Renal cortex interstitium (tissue), 15 donors: ENCODE data around the gene RUNX3. TPM values are rescaled to one million over a fixed set of nuclear protein-coding genes. Genes with fewer than 3 reads are reported as not detected.
"Not testable (repeated sequence)": the region's sequence is repeated elsewhere in the genome, so short reads cannot be mapped to it uniquely, and the experiment has no call there.

Experiments used
- DNase-seq, 11 donors: peaks; one replicate each; pipeline ENCODE4 v3.0.0-alpha.2; 2013; ENCODE audit warnings: low read depth in 9 of 11, low spot score in 4 of 11; ENCODE audit errors: extremely low read depth in 1 of 11
- long read RNA-seq, 16 experiments: transcript quantifications; one replicate each; lab custom pipeline, GENCODE V29; 2026
- polyA plus RNA-seq, 3 donors: library from polyadenylated mRNA; unstranded; fragments of 120-200 nt; gene quantifications; one replicate each; pipeline ENCODE4 v1.2.1, GENCODE V29; 2013; ENCODE audit not compliant: insufficient read length in 3 of 3

RUNX3 gene
- under 1 TPM; 0.45 to 0.97 (median 0.60) TPM for polyA plus RNA-seq
- long read RNA-seq, donor 1, result 0 reads
- long read RNA-seq, donor 2, result 0 reads
- long read RNA-seq, donor 3, result 0 reads
- long read RNA-seq, donor 4, result 0 reads
- long read RNA-seq, donor 5, result 0 reads
- long read RNA-seq, donor 6, result 0 reads
- long read RNA-seq, donor 7, result 0 reads
- long read RNA-seq, donor 8, result 0 reads
- long read RNA-seq, donor 9, result 0 reads
- long read RNA-seq, donor 10, result 0 reads
- long read RNA-seq, donor 11, result 0 reads
- long read RNA-seq, donor 12, result 0 reads
- long read RNA-seq, donor 13, result 0 reads
- long read RNA-seq, donor 14, partial matches to known transcripts, result 0 of 1 reads
- long read RNA-seq, donor 14, other reads (novel, unspliced or antisense), result 0 of 1 reads
- long read RNA-seq, donor 15, result 0 reads
- long read RNA-seq, donor 16, result 0 reads

GRCh38 chr1:24930260-24931145 is at the start of gene RUNX3:
Gene RUNX3, minus strand, starts transcription at chr1:24930276. Its CDS starts 408 bp downstream, at chr1:24929868.
- DNase-seq, result no peak

- not testable (repeated sequence) for DNase-seq
Measured at GRCh38 chr1:24979232-24979631, 49.2 kb upstream of the RUNX3 start.

GRCh38 chr1:24978383-24979032 is 48.4 kb upstream of the RUNX3 start:
- DNase-seq, result no peak

DNA sequence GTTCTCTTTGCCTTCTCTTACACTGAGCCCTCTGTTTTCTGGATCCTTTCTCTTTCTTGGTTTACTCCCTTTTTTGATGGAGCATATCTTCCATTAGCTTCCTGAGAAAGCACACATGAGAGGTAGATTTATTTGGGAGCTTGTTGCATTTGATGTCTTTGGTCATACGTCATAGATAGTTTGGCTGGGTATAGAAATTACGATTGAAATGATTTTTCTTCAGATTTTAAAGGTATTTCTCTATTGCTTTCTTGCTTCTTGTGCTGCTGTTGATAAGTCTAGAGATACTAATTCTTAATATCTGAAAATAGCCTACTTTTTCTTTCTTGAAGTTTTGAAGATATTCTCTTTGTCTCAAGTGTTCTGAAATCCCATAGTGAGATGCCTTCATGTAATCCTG is 45.3 kb upstream of the RUNX3 start:
- no peak for DNase-seq

GRCh38 chr1:24973315-24973714 is 43.2 kb upstream of the RUNX3 start:
- no peak for DNase-seq

- no peak for DNase-seq
Measured at GRCh38 chr1:24972915-24973242, 42.8 kb upstream of the RUNX3 start.

GRCh38 chr1:24972221-24972914 is 42.3 kb upstream of the RUNX3 start:
- no peak for DNase-seq

DNA sequence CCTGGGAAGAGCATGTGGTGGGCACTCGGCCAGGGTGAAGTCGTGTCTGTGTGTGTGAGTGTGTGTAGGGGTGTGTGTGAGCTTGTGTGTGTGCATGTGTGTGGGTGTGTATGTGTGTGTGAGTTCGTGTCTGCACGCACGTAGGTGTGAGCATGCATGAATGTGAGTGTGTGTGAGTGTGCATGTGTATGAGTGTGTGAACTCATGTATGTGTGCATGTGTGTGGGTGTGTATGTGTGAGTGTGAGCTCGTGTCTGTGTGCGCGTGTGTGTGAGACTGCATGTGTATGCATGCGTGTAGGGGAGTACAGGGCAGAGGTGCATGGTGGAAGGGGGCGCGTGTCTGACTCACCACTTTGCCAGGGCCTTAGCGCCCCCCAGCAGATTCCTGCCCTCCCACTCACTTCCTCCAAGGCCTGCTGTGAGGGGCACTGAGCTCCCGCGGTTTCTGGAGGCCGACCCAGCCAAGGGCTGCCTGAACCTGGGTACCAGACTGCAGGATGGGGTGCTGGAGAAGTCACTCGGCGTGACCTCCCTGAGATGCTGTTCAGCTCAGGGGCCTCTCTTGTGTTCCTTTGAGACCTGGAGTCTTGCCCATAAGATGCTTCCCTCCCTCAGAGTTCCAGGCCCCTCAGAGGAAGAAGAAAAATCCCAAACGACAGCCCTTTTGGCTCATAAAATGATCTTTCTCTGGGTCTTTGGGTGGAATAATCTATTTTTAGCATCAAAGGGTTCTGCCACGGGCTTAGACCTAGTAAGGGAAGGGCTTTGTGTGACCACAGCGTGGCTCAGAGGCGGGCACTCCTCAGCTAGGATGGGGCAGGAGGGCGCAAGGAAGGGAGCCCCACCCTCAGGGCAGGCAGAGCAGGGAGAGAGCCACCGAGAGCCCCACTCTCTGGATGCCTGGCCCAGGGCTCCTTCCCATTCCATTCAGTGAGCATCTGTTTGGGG is 41.1 kb upstream of the RUNX3 start:
- no peak for DNase-seq

DNA sequence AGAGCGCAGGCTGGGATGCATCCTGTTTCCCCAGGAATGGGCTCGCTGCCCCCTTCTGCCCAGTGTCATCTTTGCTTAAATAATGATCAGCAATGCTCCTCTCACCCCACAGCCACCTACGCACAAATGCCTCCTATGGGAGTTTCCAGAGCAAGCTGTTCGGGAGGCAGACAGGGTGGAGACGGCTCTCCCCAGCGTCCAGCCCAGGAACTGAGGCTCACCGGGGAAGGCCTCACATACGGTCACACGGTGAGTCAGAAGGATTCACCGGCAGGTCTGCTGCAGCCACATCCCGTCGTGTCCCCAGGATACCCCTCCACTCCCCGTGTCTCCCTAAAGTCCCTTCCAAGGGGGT is 40.3 kb upstream of the RUNX3 start:
- no peak for DNase-seq

DNA sequence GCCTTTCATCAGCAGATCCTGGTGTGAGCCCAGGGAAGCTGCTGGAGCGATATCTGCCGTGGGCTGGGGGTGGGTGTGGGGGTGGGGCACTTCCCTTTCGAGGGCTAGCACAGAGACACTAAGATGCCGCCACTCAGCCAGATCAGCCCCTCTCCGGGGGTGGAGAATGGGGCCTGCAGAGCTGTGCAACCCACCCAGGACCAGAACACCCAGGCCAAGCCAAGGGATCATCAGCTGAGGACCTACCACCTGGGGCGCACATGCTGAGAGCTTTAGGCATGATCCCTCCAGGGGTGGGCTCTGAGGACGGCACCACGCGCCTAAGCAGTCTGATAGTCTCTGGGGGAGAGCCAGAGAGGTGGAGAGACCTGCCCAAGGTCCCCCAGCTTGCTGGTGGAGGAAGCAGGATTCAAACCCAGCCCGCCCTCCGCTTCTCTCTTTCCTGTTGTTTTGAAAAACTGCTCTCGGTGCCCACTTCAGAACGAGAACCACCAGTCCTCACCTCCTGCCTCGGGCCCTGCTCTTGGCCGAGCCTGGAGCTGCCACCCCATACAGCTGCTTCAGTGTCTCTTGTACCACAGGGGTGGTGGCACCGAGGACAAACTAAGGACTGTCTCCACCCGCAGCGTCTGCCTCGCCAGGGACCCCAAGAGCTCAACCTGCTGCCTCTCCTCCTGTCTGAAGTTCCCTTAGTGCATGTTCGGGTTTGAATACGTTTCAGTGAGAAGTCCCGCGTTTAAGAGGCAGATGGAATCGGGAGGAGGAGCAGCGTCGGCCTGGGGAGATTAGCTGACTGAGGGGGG is 39.7 kb upstream of the RUNX3 start:
- DNase-seq, result no peak

- peak in 4 of 11 donors; percentile 11 to 22 (median 18) for DNase-seq
Measured at GRCh38 chr1:24968941-24969585, 39.0 kb upstream of the RUNX3 start.

- DNase-seq, result no peak
Measured at GRCh38 chr1:24967962-24968361, 37.9 kb upstream of the RUNX3 start.

DNA sequence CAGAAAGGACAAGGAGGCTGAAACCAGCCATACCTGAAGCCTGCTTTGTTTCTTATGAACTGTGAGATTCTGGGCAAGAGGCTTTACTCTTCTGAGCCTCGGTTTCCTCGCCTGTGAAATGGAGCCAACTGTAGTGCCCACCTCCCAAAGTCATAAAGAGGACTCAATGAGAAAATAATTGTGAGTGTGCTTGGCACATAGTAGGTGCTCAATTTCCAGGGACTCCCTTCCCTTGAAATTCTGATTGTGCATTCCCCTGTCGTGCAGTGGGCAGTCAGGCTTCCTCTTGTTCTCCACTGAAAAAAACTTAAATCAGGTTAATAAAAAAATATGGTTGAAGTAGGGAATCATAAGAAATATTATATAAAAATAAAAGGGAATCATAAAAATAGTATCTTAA is 37.5 kb upstream of the RUNX3 start:
- DNase-seq, result no peak

DNA sequence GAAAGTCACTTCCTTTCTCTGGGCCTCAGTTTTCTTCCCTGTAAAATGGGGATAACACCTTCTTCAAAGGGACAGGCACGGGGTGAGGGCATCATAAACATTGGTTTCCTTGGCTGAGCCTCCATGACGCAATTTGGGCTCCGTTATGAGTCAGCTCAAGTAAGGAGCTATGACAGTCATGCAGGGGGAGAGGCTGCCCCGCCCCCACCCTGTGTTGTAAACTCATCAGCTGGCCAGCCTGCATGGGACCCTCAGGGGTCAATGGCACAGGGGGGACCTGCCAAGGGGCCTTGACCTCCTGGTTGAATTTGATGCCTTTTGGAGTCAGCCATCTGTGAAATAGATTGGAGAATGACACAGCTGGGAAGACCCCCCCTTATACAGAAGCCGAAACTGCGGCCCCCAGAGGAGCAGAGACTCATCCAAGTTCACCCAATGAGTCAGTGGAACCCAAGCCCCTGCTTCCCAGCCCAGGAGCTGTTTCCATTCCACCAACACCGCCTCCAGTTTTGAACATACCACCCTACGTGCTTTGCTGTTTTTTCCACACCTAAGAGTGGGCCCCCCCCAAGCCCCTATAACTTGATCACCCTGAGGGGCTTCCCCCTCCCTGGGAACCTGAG is 36.8 kb upstream of the RUNX3 start:
- DNase-seq, result no peak

- DNase-seq, result no peak
Measured at GRCh38 chr1:24966121-24966723, 36.1 kb upstream of the RUNX3 start.

DNA sequence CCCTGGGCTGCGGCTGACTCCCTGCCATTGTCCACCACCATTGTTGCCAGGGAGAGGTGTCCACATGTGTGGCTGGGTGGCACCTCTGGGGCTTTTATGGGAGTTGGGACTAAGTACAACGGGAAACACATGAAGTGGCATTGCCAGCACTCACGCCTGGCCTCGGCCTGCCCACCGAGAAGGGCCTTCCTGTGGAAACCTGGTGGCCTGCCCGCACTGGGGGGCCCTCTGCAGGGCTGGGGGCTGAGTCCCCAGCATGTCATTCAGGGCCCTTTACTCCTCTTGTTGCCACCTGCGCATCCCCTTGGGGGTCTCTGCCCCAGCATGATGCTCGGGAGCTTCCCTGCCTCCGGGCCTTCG is 35.5 kb upstream of the RUNX3 start:
- DNase-seq, result no peak
